ENCODE results near the gene PARM1.
"Not testable (repeated sequence)": the region's sequence is repeated elsewhere in the genome, so short reads cannot be mapped to it uniquely, and the experiment has no call there.

Gene PARM1

DNA sequence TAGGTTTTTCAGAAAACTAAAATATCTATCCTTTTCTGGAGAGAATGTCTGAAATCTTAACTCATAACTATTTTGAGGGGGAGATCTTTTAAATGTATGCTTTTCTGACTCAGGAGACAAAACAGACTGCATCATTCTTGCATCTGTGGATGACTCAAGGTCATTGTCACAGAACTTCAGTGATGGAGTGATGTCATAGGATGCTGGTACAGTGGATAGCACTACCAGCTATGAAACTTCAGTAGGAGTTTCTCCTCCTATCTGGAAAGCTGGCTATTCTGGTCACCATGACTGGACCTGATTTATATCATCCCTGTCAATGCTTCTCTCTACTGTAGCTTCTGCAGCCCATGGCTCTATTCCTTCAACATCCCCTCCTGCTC lies 50.3 kb downstream of the PARM1 start:
- no peak for DNase-seq (ENCODE audit: low spot score)

DNA sequence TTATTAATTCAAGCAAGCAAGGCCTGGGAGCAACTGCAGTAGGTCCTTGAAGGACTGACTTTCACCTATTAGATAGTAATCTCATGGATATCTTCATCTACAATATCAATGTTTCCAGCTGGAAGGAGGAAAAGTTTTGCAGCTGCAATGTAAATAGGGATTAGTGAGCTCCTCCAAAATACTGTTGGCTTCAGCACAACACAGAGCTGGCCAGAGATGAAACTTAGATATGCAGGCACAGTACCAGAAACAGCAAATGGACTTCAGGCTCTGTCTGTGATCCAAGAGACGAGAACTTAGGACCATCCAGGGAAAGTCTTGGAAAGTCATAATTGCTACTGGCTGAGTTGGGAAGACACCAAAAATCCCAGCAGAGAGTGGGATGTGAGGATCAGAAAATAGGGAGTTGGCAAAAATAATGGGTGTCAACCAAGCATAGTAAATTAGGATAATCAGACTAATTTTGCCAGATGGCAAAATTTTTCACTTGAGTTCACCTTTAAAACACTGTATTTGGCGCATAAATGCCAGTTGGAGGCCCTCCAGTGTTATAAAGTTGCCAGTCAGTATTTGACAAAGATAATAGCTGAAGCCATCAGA lies 57.5 kb downstream of the PARM1 start:
- no peak for DNase-seq (ENCODE audit: low spot score)

DNA sequence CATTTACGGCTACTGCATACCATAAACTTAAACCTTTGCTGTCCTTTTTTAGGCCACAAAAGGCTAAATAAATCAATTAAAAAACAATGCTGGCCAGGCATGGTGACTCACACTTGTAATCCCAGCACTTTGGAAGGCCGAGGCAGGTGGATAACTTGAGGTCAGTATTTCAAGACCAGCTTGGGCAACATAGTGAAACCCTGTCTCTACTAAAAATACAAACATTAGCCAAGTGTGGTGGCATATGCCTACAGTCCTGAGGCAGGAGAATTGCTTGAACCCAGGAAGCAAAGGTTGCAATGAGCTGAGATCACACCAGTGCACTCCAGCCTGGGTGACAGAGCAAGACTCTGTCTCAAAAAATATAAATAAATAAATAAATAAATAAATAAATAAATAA lies 61.5 kb downstream of the PARM1 start:
- DNase-seq (ENCODE audit: low spot score) = not testable (repeated sequence)

DNA sequence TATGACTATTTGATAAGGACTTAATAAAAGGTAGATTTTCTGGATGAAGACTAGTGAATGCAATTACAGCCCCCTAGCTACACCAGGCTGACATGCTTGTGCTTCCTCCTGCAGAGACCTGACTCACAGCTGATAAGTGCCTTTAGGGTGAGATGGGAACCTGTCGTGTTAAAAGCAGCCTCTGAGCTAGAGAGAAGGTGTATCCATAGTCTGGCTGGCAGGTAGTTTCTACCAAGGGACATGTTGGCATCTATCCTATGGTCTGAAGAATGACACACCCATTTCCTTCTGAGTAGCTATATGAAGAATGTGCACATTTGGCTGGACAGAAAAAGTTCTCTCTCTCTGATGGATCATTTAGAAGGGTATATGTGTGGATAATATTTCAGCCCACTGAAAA lies 64.1 kb downstream of the PARM1 start:
- DNase-seq (ENCODE audit: low spot score) = no peak

DNA sequence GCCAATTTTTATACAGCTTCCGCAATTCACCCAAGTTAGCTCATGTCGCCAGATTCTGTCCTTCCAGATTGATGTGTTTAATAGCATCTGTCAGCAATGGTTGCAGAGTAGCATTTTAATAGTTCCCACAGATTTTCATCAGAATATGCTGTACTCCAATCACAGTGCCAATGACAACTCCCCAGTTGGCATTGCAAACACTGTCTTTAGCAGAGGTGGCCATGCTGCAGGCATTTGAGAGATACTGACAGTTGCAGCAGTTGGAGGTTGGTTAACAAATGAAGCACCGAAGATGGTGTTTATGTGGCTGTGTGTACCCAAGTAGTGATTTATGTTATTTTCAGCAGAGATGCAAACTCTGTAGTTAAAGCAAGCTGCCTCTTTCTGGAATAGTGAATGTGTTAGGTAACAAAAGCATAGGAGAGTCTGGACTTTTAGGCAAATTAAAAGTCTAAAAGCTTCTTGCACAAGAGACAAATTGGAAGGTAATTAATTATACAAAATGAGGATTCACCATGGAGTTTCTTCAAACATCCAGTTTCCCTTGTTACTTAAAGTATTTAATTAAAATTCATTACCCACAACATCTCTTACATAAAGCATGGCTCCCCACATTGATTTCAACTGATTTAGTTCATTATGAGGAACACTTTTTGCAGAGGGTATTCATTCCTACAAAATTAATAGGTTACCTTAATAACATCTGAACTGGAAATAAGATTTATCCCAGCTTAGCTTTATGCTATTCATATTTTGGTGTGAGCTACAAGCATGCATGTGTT lies 65.2 kb downstream of the PARM1 start:
- no peak for DNase-seq (ENCODE audit: low spot score)

DNA sequence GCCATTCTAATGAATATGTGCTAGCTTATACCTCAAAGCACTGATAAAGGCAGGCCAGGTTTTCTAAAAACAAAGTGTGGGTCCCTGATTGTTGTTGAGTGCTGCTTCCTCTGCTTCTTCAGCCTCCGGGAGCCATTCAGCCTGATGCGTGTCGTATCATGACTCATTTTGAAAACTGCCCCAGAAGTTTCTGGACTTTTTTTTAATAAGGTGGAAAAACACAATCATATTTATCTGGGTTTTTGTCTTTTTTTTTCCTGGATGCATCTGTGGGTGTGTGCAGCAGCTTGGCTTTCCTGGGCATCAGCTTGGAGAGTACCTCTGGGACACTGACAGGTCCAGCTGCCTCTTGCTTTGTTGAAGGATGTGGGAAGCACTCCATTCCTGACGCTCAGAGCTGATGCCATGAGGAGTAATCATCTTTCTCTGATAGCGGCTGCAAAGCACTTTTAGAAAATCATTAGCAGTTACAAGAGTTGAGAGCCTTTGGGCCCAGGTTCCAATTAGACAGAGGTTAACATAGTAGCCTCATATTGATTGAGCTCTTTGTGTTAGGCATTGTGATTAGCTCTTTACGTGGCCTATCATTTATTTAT lies 66.9 kb downstream of the PARM1 start:
- DNase-seq (ENCODE audit: low spot score) = no peak

DNA sequence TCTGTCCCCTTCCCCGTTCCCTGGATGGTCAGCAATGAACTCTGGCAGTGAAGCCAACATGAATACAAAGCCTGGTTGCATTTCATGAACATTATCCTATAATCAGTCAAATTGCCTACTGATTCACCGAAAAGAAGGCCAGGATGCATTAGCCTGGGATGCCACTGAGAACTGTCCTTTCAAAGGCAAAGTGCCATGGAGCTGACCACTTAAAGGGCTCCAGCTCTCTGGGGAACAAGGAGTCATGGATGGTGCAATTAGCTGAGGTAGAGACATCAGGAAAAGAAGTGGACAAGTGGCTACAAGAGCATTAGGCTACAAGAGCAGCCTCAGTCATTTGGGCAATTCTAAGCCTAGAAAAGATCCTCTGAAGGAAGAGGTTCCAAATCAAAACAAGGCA lies 69.0 kb downstream of the PARM1 start:
- no peak for DNase-seq (ENCODE audit: low spot score)

DNA sequence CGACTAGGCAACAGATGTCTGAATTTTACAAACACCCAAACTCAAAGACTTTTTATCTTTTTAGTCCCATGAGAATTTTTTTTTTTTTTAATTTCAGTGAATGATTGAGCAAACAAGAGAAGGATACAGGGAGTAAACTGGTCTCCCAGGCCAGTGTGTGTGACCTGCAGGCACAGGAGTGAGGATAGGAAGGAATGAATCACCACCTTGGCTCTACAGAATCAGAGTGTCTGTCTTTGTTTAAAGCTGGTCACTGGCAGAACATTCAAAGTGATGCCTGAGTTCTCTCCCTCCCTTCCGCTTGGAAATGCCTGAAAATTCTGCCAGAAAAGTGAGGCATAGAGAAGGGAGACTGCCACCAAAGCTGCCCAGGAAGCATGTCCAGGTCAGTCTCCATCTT lies 69.5 kb downstream of the PARM1 start:
- DNase-seq (ENCODE audit: low spot score) = no peak

DNA sequence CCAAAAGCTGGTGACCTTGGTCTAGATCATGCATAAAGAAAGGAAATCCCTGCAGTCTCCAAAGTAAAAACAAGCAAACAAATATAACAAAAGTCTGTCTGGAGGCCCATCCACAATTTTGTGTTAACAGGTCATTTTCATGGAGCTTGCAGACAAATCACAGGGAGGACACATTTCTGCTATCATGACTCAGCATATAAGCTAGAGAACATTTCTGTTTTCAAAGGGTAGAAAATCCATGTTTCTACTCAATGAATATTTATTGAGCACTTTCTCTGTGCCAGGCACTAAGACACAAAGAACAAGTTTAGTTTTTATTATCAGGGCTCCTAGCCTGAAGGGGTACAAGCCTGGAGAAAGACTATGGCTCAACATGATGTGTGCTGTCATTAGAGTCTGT lies 71.1 kb downstream of the PARM1 start:
- no peak for DNase-seq (ENCODE audit: low spot score)

DNA sequence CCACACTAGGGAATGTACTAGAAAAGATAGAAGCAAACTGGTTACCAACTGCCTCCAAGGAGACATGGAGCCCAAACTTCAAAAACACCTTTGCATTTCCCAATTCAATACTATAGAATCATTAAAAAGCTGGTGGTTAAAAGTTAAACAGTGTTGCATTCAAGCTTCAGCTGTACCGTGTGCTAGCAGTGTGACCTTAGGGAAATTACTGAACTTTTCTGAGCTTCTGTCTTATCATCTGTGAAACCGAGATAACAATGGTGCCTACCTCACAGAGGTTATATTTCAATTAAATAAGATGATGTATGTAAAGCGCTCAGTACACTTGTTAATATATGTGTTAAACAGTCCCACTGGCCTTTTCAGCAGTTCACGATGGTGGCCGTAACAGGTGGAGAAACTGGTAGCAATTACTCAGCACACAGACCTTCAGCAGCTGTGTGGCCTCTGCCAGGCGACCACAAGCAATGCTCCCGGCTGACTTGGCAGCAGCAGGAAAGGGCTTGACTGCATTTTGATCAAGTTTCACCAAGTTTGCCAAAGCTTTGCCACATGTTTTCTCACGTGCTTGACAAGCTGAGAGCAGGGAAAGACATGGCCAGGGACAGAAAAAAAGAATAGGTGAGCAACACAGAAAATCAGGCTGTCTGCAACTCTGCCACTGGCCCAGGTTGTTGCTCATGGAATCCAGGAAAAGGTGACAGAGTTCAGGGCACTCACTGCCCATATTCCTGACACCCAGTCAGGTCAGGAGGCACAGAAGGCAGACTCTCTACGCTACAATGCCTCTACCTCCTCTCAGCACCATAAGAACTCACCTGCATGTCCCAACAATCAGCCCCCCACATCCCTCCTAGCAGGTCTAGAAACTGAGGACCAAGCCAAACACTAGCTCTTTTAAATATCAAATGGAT lies 72.1 kb downstream of the PARM1 start:
- DNase-seq (ENCODE audit: low spot score) = no peak

DNA sequence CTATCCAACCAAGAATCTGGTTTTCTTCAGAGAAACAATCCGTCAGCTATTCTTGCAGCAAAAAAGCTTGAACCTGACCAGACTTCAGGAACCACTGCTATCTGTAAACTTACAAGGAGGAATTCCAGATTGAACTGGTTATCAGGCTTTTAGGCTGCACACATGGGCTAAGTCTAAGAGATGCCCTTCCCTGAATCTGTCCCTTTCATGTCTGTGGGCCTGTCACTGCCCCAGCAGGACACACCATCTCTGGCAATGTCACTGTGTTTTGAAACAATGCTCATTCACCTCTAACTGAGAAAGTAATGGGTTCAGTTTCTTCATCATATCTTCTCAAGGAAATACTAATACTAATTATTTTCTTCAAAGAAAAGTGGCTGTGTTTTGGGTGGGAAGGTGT lies 72.8 kb downstream of the PARM1 start:
- no peak for DNase-seq (ENCODE audit: low spot score)

DNA sequence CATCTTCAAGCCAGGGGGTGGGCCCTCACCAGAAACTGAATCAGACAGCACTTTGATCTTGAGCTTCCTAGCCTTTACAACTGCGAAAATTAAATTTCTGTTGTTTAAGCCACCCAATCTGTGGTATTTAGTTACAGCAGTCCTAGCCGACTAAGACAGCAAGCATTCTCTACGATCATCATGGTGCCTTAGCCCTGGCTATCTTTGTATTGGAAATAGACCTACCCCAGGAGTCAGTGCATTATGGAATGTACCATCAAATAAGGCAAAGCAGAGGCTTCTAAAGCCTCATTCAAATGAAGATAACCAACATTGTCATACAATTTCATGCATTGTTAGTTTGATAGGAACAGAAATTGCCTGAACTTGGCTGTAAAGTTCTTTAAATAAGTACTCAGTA lies 75.0 kb downstream of the PARM1 start:
- no peak for DNase-seq (ENCODE audit: low spot score)

DNA sequence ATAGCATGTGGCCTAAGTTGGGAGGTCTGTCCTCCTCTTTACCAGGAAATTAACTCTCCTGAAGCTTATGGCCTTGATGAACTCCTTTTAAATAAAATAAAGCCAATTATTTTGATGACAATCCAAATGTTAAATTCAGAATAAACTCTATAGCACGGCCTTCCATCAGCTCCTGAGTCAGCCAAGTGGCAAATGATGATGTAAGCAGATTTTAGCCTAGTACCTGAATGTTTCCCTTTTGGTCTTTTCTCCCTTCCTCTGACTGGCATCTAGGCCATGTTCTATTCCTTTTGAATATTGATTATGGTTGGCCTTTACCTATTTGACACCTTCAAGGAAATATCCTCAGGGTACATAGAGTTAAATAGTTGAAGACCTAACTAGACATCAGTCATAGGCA lies 76.2 kb downstream of the PARM1 start:
- DNase-seq (ENCODE audit: low spot score) = no peak

DNA sequence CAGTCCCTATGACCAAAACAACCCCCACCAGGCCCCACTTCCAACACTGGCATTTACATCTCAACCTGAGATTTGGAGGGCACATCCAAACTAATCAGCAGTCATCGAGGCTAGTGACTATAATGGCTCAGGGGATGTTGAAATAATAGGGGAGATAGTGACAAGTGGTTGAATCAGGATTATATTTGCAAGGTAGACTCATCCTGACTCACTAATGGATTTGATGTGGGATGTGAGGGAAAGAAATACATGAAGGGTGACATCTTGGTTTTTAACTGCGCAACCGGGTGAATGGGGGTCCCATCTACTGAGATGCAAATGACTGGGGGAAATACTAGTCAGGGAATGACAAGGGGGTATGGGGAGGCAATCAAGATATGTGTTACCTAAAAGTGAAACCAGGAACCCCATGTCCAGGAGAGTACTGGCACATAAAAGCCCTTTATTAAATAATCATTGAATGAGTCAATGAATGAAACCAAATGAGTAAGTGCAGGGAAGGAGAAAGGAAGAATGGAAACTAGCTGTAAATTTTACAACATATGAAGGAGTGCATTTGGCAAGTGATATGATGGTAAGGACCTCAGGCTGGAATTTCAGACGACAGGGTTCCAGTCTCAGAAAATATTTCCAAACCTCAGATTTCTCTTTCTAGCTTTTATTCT lies 78.3 kb downstream of the PARM1 start:
- no peak for DNase-seq (ENCODE audit: low spot score)

DNA sequence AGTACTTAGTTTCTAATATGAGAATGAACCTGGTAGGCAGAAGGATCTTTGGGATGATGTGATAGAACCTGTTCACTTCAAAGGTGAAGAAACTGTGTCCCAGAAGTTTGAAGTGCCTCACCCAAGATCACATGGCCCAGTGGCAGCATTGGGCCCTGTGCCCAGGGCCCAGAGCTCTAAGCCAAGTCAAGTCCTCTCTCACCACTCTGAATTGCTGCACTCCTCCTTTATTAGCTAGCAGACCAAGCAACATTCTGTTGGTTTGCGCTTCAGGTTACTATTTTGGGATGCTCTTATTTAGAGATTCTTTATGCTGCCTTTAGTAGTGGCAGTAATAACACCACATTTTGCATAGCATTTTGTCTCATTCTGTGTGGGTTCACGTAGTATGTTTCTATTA lies 82.7 kb downstream of the PARM1 start:
- DNase-seq (ENCODE audit: low spot score) = no peak

DNA sequence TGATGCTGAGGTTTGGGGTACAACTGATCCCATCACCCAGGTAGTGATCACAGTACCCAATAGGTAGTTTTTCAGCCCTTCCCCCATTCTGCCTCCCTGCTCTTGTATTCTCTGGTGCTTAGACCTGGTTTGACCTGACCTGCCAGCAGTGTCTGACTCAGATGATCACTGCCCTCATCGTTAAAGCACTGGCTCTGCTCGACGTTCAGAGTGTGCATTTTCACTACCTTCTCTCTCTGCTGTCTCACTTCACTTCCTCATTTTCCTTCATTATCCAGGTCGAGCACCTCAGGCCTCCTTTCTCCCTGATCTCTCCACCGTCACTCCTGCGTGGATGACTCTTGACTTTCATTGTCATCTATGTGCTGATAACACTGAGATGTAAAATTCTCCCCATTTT lies 83.6 kb downstream of the PARM1 start:
- DNase-seq (ENCODE audit: low spot score) = no peak

DNA sequence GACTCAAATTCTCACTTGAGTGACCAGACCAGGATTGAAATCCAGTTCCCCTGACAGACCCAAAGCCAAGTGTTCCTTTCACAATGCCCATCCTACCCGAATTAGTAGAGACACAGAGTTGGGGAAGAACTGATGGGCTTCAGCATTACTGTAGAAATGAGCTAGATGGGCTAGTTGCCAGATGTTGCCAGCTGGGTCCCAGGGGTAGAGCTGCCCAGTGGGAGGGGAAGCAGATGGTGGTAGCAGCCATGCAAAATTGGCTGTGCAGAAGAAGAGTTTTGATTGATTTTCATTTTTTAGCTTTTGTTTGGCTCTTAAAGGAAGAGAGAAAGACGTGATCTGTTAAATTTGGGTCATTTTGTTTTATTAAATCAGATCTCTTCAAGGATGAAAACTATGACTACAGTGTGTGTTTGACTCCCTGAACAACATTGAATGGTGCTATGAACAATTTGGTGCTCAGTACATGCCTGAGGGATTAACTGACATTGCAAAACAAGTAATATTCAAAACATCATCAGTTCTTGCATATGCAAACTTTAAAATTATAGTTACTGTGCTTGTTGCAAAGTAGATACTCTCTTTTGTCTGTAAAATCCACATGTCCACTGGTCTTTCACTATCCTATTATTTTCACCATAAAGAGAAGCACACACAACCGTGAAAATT lies 86.0 kb downstream of the PARM1 start:
- DNase-seq (ENCODE audit: low spot score) = no peak

DNA sequence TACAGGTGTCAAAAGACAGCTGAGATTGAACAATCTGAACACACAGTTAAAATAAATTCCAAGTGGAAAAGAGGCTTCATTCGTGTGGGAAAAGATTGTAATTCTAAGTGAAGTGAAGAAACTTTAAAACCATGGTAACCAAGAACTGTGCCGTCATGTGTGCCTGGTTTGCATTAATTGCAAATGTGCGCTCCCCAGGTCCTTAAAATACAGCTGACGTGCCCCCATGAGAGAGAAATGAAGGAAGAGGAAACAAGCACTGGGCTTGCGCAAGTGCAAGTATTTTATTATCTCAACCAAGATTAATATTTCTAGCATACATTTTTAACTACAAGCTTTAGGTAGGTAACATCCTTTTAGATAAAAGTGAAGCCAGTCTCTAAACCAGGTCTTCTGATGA lies 92.5 kb downstream of the PARM1 start:
- DNase-seq (ENCODE audit: low spot score) = no peak

DNA sequence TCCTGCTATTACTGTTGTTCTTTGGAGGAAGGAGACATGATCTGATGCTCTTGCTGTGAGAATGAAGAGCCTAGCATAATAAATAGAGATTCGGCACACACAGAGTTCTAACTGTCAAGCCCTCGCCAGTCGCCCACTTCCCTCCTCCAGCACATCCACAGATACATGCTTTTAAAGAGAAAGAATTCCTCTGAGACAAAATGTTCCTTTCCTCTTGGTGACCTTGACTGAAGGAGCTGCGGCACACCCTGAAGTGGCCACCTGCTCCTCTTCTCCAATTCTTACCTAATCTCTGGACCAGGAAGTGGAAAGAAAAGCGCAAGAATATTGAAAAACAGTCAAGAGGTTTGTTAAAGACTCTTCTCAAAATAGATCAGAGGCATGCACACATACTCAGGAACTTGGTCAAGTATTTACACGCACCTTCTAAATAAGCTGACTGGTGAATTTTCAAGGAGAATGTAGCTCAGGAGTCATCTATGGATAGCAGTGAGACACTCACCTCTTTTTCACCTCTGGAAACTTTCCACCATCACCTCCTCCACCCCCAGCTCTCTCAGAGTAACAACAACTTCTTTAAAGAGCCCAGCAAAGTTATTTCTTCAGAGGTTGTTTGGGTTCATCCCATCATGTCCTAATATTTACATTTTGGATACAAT lies 95.4 kb downstream of the PARM1 start:
- no peak for DNase-seq (ENCODE audit: low spot score)

DNA sequence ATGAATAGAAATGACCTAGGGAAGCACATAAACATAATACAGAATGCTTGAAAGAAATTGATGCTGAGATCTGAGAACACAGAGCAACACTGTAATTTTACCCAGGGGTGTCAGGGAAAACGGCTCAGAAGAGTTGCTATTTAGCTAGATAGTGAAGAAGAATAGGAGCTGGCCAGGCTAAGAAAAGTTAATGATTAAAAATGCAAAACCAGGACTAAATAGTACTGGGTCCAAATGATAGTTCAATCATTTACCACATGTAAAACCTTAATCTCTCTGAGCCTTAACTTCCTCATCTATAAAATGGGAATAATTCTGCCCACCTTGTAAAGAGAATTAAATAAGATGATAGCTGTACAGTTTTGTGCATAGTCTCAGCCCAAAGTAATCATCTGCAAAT lies 97.1 kb downstream of the PARM1 start:
- DNase-seq (ENCODE audit: low spot score) = no peak

DNA sequence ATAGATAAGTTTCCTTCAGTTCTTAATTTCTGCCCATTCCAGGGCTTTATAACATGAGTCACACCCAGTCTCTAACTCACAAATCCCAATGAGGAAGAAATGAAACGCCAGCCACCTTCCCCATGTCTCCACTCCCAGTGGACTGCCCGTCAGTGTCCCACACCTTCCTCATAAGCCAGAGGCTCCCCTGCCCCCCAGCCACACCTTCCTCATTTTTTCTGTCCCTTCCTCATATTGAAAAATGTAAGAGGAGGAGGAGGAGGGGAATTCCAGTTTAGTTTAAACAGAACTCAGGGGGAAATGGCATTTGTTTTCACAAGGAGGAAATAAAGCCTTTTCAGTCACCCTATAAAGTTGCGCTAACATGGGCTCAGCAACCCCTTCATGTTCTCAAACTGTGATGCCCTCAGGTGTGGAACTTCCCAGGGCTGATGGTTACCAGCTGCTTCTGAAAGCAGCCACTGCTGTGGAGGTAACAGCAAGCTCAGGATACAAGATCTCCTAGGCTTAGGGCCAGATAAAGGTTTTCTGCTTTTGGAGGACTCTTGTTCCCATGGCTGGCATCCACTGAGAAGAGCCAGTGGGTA lies 97.8 kb downstream of the PARM1 start:
- DNase-seq (ENCODE audit: low spot score) = no peak

All from ecto neural progenitor cell (in vitro differentiated cells).